Measurements from ENCODE around the gene ITPR2.
"Not testable (repeated sequence)": the region's sequence is repeated elsewhere in the genome, so short reads cannot be mapped to it uniquely, and the experiment has no call there.

The ITPR2 gene

GRCh38 chr12:26557326-26557725 is 275.7 kb downstream of the ITPR2 start:
- DNase-seq (ENCODE audit: low read depth), result no peak

- DNase-seq (ENCODE audit: low read depth), result no peak
These were observed 276.1 kb downstream of the ITPR2 start for GRCh38 chr12:26556916-26557315.

DNA sequence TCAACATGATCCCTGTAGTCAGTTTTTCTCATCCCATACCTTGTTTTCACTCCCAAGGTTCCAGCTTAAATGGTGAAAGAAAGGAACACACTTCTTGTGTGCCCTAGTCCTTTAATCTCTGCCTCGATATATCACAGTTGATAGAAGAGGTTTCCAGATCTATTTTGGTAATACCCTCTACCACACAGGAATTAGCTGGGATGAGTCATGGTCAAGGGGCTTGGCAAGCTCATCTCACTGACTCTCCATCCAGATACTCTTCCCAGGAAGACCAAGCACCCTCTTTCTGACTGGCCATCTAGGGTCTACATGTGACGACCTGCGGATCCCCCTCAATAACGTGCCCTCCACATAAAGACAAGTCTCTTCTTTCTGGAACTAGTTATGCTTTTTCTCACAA is 277.9 kb downstream of the ITPR2 start:
- DNase-seq (ENCODE audit: low read depth), result no peak

- DNase-seq (ENCODE audit: low read depth), result no peak
These were observed 278.7 kb downstream of the ITPR2 start for GRCh38 chr12:26554332-26554731.

GRCh38 chr12:26551385-26551784 is 281.6 kb downstream of the ITPR2 start:
- DNase-seq (ENCODE audit: low read depth), result no peak

DNA sequence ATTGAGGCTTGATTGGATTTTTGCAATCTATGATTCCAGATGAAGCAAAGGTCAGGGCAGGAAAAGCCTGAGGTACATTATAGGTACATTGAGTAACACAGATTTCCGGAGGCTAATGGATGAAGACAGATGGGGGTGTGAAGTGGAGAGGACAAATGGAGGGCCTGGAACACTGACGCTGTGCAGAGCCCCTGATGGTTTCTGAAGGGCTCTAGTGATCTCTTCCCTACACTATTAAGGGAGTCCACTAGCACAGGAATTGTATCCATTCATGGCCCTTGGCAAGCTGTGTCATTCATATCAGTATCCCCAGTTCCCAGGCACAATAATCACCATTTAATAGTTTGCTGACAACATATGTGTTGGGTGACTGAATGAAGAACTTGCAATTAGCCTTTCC is 284.8 kb downstream of the ITPR2 start:
- DNase-seq (ENCODE audit: low read depth), result no peak

- no peak for DNase-seq (ENCODE audit: low read depth)
These were observed 286.3 kb downstream of the ITPR2 start for GRCh38 chr12:26546535-26547314.

DNA sequence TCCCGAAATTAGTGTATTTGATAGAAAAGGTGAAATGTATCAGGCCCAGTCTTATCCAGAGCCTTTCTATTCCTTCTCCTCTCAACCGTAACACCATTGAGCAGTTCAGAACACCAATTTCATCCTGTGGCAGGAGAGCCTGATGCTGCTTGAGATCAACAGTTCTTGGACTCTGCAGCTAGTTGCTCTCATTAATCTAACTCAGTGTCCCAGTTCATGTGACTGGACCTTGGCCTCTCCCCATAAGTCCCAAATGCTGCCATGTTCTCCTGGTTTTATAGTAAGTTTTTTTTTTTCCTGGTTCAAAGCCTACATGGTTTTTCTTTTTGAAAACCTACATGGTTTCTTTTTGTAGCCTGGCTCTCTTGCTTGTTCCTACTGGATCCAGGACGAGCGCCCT is 293.9 kb downstream of the ITPR2 start:
- DNase-seq (ENCODE audit: low read depth), result no peak

GRCh38 chr12:26537651-26538050 is 295.3 kb downstream of the ITPR2 start:
- no peak for DNase-seq (ENCODE audit: low read depth)

- no peak for DNase-seq (ENCODE audit: low read depth)
These were observed 295.9 kb downstream of the ITPR2 start for GRCh38 chr12:26537126-26537525.

GRCh38 chr12:26535826-26536225 is 297.2 kb downstream of the ITPR2 start:
- DNase-seq (ENCODE audit: low read depth), result no peak

GRCh38 chr12:26534071-26534470 is 298.9 kb downstream of the ITPR2 start:
- DNase-seq (ENCODE audit: low read depth), result no peak

DNA sequence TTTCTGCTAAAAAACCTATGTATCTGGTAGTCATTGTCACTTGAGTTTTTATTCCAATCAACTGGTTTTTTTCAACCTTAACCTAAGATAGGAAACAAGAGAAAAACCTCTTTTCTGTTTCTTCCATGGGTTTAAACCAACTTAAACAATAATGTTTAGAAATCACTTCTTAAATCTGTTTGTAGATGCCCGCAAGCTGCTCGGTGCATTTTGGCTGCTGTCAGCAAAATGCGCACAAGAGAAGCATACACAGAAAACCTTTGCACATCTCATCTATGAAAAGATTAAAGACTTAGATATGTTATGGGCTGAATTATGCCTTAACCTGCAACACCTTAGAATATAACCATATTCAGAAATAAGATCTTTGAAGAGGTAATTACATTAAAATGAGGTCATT is 299.8 kb downstream of the ITPR2 start:
- no peak for DNase-seq (ENCODE audit: low read depth)

- DNase-seq (ENCODE audit: low read depth), result no peak
These were observed 302.5 kb downstream of the ITPR2 start for GRCh38 chr12:26530461-26530860.

- no peak for DNase-seq (ENCODE audit: low read depth)
These were observed 304.1 kb downstream of the ITPR2 start for GRCh38 chr12:26528943-26529342.

DNA sequence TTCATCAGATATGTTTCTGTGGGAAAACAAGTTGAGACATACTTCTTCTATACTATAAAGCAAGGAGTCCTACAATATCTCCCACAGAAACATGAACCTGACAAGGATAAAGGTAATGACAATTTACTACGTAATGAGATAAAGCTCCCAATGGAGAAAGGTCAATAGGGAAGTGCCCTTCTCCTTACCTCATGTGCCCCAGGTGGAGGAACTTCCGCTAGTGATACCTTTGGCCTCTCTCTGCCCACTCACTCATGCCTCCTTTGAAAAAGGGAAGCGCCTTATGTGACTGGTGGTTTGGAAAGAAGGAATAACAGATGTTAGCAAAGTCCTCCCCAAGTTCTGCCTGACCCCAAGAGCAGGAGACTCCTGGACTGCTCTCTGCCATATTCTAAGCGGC is 305.3 kb downstream of the ITPR2 start:
- DNase-seq (ENCODE audit: low read depth), result no peak

- DNase-seq (ENCODE audit: low read depth), result no peak
These were observed 308.0 kb downstream of the ITPR2 start for GRCh38 chr12:26524862-26525465.

GRCh38 chr12:26523708-26524150 is 309.3 kb downstream of the ITPR2 start:
- no peak for DNase-seq (ENCODE audit: low read depth)

DNA sequence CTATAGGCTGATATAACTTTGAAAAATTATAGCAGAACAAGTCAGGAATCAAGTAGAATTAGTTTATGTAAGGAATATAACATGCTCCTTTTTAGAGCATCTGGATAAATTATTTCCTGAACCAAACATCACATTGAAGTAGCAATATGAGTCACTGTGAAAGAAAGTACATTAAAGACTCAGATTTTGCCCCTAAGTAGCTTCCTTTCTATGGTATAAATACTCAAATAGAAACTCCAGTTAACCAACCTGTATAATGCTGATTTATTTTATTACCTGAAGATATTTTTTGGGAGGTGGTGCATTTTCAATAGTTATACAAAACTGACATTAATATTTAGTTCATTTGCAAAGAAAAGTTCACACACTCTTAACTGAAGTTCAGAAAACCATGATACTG is 312.1 kb downstream of the ITPR2 start:
- no peak for DNase-seq (ENCODE audit: low read depth)

GRCh38 chr12:26520109-26520508 is 312.9 kb downstream of the ITPR2 start:
- no peak for DNase-seq (ENCODE audit: low read depth)

DNA sequence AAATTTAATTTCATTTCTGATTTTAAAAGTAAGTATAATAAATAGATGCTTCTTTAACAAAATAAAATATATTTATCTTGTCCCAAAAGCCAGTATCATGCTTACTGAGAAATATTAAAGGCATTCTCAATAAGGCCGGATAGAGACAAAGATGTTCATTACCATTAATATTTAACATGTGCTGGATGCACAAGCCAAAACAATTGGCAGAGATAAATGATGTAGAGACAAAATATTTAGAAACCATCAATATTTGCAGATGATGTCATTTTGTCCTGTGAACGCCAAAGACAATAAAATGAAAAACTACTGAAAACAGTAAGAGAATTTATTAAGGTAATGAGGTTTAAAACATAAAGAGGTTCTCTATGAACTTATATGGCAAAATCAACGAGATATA is 313.5 kb downstream of the ITPR2 start:
- no peak for DNase-seq (ENCODE audit: low read depth)

DNA sequence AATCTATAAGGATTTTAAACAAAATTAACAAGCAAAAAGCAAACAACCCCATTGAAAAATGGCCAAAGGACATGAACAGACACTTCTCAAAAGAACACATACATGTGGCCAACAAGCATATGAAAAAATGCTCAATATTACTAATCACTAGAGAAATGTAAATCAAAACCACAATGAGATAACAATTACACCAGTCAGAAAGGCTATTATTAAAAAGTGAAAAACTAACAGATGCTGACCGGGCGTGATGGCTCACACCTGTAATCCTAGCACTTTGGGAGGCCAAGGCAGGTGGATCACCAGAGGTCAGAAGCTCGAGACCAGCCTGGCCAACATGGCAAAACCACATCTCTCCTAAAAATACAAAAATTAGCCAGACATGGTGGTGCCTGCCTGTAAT is 315.7 kb downstream of the ITPR2 start:
- not testable (repeated sequence) for DNase-seq (ENCODE audit: low read depth)

GRCh38 chr12:26514364-26514763 is 318.6 kb downstream of the ITPR2 start:
- no peak for DNase-seq (ENCODE audit: low read depth)

All from activated T-cell treated with anti-CD3 and anti-CD28 coated beads for 1 hour (primary cell).